H1 (cell line): Measurements from ENCODE around the gene CYP26A1. TPM values are rescaled to one million over a fixed set of nuclear protein-coding genes. Genes with fewer than 3 reads are reported as not detected.

ENCODE experiments used
- CTCF ChIP-seq, 3 experiments: IDR thresholded peaks; 1 replicate in 2 of 3; 2 replicates in 1 of 3; pipeline versions ENCODE4 v1.5.1 to v1.6.1; 2011; ENCODE audit warnings: low read length in 3 of 3, mild to moderate bottlenecking in 3 of 3, inconsistent platforms in 2 of 3, low read depth in 1 of 3, moderate library complexity in 1 of 3; ENCODE audit not compliant: insufficient read depth in 1 of 3; ENCODE audit errors: control extremely low read depth in 1 of 3
- SIRT6 ChIP-seq: IDR thresholded peaks from one replicate; pipeline ENCODE4 v1.7.1; 2012; ENCODE audit warnings: low read length, inconsistent platforms
- polyA plus RNA-seq, 7 experiments: library from polyadenylated mRNA; depleted of rRNA in 3 of 7; stranded (reverse) in 5 of 7; unstranded in 2 of 7; fragments of >200 nt in 5 of 7; fragments of 200-250 nt in 2 of 7; gene quantifications; 1 replicate in 5 of 7; 2 replicates in 1 of 7; 4 replicates in 1 of 7; pipeline versions ENCODE4 v1.2.1 to v1.2.3, GENCODE V29; 2011 to 2013; ENCODE audit warnings: missing spikeins in 2 of 7, mixed read lengths in 2 of 7
- total RNA-seq: library from RNA; stranded (reverse); fragmentation: NEBNext Ultra II Directional; extraction: Animal tissue kit (Norgen Biotek cat#: 25700); gene quantifications from 2 replicates; pipeline ENCODE4 v1.2.1, GENCODE V29; 2021

Gene CYP26A1
- total and polyA plus RNA-seq, 2 of the 8 experiments (the other 6 are each of a cell fraction or from before 2014, with no cell fraction given): 5.0 to 9.1 TPM

DNA sequence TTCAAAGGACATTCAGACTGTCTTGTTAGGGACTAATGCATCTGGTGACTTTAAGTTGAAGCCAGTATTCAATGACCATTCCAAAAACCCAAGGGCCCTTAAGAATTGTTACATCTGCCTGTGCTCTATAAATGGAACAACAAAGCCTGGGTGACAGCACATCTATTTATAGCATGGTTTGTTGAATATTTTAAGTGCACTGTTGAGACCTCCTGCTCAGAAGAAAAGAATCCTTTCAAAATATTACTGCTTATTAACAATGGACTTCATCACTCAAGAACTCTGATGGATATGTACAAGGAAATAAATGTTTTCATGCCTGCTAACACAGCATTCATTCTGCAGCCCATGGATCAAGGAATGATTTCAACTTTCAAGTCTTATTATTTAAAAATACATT, 46.2 kb upstream of the CYP26A1 start (continued):
- TF ChIP-seq SIRT6 (no peak), CTCF (IDR thresholded peaks at IDR 0.05; ENCODE audit: control extremely low read depth in 1 of 3, insufficient read depth in 1 of 3, low read depth in 1 of 3, low read length in 3 of 3) (no peak)
